MM.1S (cell line): Measurements from ENCODE around the gene PADI3.

ENCODE experiments used
- CTCF ChIP-seq: fragments of 300-600 bp; sonication (generic); IDR thresholded peaks from 2 replicates; pipeline ENCODE4 v1.5.1; 2016; ENCODE audit warnings: antibody characterized with exemption, low read length, mixed read lengths
- EZH2 ChIP-seq: fragments of 300-600 bp; sonication (generic); optimal IDR thresholded peaks from 2 replicates; pipeline ENCODE3; 2017; ENCODE audit warnings: low read depth, mild to moderate bottlenecking, antibody characterized with exemption, low read length, mixed read lengths

- TF ChIP-seq EZH2 (no peak), CTCF (no peak)
Measured at GRCh38 chr1:17218939-17219338, 30.0 kb upstream of the PADI3 start.
